ENCODE data around the gene CIBAR2. TPM values are rescaled to one million over a fixed set of nuclear protein-coding genes. Genes with fewer than 3 reads are reported as not detected.
A peak's percentile ranks its signal among the peaks of the same experiment; 100 is the strongest.

The CIBAR2 gene
- total and polyA plus RNA-seq, 2 experiments from 2014 or later: not detected

DNA sequence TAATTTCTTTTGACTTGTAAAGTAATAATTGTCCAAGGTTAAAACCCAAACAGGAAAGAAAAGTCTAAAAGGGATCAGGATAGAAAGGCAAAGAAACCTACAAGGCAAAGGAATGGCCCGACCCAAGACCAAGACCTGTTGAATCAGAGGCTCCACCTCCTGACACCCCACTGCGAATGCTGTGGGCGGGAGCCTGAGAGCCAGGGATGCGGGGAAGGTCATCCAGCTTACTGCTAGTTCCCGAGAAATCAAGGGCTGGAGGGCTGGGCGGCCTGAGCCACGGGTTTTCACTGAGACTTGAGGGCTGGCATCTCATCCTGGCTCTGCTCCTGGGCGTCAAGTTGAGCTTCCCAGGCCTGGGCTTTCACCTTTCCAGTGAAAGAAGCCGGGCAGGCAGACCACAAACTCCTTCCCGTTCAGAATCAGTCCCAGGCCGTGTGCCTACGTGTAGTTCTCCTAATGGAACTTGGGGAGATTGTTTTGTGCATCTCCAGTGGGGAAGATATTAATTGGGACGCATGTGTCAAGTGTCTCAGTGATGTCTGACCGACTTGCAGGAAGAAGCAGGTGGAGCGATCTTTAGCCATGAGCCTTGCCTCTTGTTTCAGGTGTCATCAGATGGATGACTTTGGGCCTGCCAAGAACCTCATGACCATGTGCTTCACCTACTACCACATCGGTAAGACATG lies 36.9 kb downstream of the CIBAR2 start:
- Histone ChIP-seq H3K4me2 (no peak overlapping the region), H2AFZ (no peak overlapping the region), H3K27ac (ENCODE audit: low read depth) (no peak overlapping the region), H3K27me3 (ENCODE audit: insufficient read depth) (no peaks in the 10 kb centered on the region), H3K79me2 (replicated peaks; ENCODE audit: insufficient read depth) (no peaks in the 10 kb centered on the region), H3K9me2 (ENCODE audit: insufficient read depth) (no peaks in the 10 kb centered on the region), H3K36me3 (ENCODE audit: insufficient read depth) (no peaks in the 10 kb centered on the region), H3F3A (replicated peaks; ENCODE audit: low read depth) (no peaks in the 10 kb centered on the region), H3K4me1 (ENCODE audit: insufficient read depth) (no peaks in the 10 kb centered on the region; the same call in 1 of the 2 replicates), H3K4me3 (no peak overlapping the region), H4K20me1 (replicated peaks; ENCODE audit: insufficient read depth) (no peaks in the 10 kb centered on the region; the same call in 1 of the 2 replicates)
- ATAC-seq (peak; percentile 83), DNase-seq (ENCODE audit: low spot score) (peak; percentile 74)
- TF ChIP-seq STAT1 (IDR thresholded peaks at IDR 0.05; ENCODE audit: unreplicated experiment) (no peak), ZNF114 (CRISPR knock-in tag; IDR thresholded peaks at IDR 0.05) (no peak), EZH2phosphoT487 (IDR thresholded peaks at IDR 0.05; ENCODE audit: unreplicated experiment) (no peak), JUNB (IDR thresholded peaks at IDR 0.05; ENCODE audit: unreplicated experiment) (no peak), POLR2AphosphoS5 (IDR thresholded peaks at IDR 0.05; ENCODE audit: low read depth) (no peak), NANOG (IDR thresholded peaks at IDR 0.05; ENCODE audit: borderline replicate concordance) (no peak), CREB1 (CRISPR knock-in tag; IDR thresholded peaks at IDR 0.05; ENCODE audit: low read depth) (no peak), ZNF331 (CRISPR knock-in tag; IDR thresholded peaks at IDR 0.05; ENCODE audit: low read depth) (no peak), EZH2 (IDR thresholded peaks at IDR 0.05; ENCODE audit: low read depth, unreplicated experiment) (no peak)
- TF ChIP-seq, protein P1, sequence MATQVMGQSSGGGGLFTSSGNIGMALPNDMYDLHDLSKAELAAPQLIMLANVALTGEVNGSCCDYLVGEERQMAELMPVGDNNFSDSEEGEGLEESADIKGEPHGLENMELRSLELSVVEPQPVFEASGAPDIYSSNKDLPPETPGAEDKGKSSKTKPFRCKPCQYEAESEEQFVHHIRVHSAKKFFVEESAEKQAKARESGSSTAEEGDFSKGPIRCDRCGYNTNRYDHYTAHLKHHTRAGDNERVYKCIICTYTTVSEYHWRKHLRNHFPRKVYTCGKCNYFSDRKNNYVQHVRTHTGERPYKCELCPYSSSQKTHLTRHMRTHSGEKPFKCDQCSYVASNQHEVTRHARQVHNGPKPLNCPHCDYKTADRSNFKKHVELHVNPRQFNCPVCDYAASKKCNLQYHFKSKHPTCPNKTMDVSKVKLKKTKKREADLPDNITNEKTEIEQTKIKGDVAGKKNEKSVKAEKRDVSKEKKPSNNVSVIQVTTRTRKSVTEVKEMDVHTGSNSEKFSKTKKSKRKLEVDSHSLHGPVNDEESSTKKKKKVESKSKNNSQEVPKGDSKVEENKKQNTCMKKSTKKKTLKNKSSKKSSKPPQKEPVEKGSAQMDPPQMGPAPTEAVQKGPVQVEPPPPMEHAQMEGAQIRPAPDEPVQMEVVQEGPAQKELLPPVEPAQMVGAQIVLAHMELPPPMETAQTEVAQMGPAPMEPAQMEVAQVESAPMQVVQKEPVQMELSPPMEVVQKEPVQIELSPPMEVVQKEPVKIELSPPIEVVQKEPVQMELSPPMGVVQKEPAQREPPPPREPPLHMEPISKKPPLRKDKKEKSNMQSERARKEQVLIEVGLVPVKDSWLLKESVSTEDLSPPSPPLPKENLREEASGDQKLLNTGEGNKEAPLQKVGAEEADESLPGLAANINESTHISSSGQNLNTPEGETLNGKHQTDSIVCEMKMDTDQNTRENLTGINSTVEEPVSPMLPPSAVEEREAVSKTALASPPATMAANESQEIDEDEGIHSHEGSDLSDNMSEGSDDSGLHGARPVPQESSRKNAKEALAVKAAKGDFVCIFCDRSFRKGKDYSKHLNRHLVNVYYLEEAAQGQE (IDR thresholded peaks at IDR 0.05; ENCODE audit: unreplicated experiment): no peak
- TF ChIP-seq, protein P2, sequence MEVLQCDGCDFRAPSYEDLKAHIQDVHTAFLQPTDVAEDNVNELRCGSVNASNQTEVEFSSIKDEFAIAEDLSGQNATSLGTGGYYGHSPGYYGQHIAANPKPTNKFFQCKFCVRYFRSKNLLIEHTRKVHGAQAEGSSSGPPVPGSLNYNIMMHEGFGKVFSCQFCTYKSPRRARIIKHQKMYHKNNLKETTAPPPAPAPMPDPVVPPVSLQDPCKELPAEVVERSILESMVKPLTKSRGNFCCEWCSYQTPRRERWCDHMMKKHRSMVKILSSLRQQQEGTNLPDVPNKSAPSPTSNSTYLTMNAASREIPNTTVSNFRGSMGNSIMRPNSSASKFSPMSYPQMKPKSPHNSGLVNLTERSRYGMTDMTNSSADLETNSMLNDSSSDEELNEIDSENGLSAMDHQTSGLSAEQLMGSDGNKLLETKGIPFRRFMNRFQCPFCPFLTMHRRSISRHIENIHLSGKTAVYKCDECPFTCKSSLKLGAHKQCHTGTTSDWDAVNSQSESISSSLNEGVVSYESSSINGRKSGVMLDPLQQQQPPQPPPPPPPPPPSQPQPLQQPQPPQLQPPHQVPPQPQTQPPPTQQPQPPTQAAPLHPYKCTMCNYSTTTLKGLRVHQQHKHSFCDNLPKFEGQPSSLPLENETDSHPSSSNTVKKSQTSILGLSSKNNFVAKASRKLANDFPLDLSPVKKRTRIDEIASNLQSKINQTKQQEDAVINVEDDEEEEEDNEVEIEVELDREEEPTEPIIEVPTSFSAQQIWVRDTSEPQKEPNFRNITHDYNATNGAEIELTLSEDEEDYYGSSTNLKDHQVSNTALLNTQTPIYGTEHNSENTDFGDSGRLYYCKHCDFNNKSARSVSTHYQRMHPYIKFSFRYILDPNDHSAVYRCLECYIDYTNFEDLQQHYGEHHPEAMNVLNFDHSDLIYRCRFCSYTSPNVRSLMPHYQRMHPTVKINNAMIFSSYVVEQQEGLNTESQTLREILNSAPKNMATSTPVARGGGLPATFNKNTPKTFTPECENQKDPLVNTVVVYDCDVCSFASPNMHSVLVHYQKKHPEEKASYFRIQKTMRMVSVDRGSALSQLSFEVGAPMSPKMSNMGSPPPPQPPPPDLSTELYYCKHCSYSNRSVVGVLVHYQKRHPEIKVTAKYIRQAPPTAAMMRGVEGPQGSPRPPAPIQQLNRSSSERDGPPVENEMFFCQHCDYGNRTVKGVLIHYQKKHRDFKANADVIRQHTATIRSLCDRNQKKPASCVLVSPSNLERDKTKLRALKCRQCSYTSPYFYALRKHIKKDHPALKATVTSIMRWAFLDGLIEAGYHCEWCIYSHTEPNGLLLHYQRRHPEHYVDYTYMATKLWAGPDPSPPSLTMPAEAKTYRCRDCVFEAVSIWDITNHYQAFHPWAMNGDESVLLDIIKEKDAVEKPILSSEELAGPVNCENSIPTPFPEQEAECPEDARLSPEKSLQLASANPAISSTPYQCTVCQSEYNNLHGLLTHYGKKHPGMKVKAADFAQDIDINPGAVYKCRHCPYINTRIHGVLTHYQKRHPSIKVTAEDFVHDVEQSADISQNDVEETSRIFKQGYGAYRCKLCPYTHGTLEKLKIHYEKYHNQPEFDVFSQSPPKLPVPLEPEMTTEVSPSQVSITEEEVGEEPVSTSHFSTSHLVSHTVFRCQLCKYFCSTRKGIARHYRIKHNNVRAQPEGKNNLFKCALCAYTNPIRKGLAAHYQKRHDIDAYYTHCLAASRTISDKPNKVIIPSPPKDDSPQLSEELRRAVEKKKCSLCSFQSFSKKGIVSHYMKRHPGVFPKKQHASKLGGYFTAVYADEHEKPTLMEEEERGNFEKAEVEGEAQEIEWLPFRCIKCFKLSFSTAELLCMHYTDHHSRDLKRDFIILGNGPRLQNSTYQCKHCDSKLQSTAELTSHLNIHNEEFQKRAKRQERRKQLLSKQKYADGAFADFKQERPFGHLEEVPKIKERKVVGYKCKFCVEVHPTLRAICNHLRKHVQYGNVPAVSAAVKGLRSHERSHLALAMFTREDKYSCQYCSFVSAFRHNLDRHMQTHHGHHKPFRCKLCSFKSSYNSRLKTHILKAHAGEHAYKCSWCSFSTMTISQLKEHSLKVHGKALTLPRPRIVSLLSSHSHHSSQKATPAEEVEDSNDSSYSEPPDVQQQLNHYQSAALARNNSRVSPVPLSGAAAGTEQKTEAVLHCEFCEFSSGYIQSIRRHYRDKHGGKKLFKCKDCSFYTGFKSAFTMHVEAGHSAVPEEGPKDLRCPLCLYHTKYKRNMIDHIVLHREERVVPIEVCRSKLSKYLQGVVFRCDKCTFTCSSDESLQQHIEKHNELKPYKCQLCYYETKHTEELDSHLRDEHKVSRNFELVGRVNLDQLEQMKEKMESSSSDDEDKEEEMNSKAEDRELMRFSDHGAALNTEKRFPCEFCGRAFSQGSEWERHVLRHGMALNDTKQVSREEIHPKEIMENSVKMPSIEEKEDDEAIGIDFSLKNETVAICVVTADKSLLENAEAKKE (CRISPR knock-in tag; IDR thresholded peaks at IDR 0.05): no peak
- TF ChIP-seq, protein P3, sequence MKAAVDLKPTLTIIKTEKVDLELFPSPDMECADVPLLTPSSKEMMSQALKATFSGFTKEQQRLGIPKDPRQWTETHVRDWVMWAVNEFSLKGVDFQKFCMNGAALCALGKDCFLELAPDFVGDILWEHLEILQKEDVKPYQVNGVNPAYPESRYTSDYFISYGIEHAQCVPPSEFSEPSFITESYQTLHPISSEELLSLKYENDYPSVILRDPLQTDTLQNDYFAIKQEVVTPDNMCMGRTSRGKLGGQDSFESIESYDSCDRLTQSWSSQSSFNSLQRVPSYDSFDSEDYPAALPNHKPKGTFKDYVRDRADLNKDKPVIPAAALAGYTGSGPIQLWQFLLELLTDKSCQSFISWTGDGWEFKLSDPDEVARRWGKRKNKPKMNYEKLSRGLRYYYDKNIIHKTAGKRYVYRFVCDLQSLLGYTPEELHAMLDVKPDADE (IDR thresholded peaks at IDR 0.05): no peak
- TF ChIP-seq, protein P4, sequence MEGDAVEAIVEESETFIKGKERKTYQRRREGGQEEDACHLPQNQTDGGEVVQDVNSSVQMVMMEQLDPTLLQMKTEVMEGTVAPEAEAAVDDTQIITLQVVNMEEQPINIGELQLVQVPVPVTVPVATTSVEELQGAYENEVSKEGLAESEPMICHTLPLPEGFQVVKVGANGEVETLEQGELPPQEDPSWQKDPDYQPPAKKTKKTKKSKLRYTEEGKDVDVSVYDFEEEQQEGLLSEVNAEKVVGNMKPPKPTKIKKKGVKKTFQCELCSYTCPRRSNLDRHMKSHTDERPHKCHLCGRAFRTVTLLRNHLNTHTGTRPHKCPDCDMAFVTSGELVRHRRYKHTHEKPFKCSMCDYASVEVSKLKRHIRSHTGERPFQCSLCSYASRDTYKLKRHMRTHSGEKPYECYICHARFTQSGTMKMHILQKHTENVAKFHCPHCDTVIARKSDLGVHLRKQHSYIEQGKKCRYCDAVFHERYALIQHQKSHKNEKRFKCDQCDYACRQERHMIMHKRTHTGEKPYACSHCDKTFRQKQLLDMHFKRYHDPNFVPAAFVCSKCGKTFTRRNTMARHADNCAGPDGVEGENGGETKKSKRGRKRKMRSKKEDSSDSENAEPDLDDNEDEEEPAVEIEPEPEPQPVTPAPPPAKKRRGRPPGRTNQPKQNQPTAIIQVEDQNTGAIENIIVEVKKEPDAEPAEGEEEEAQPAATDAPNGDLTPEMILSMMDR (conservative IDR thresholded peaks at IDR 0.05; ENCODE audit: low read depth in 2 of 2): no peak
- Mint-ChIP-seq H3K36me3 (ENCODE audit: low read depth) (peaks cover 4% of the 10 kb centered on the region; the same call in 1 of the 3 replicates), H3K4me1 (peaks cover 13% of the 10 kb centered on the region), H3K27me3 (ENCODE audit: insufficient read depth, low read depth, poor library complexity) (peaks cover 22% of the 10 kb centered on the region), H3K4me3 (no peak overlapping the region), H3K9me3 (no peaks in the 10 kb centered on the region), H3K27ac (no peak overlapping the region)
